DLD1 (cell line): ENCODE results near the gene VTI1A.

Source experiments
- in situ Hi-C: cut with HindIII; loops from 2 replicates; pipeline ENCODE4 v1.10.0; 2017; ENCODE audit warnings: low sequenced_read_pairs

VTI1A gene

GRCh38 chr10:112769611-112770370, 322.8 kb downstream of the VTI1A start:
- in situ Hi-C loops, result no loop called here

- in situ Hi-C loops, result no loop called here
Observed at GRCh38 chr10:112771733-112772132, 324.7 kb downstream of the VTI1A start.

- in situ Hi-C loops, result no loop called here
Observed at GRCh38 chr10:112773783-112774182, 326.8 kb downstream of the VTI1A start.

GRCh38 chr10:112774210-112774609, 327.2 kb downstream of the VTI1A start:
- in situ Hi-C loops, result no loop called here

GRCh38 chr10:112774798-112775197, 327.8 kb downstream of the VTI1A start:
- in situ Hi-C loops, result no loop called here

GRCh38 chr10:112775381-112775780, 328.4 kb downstream of the VTI1A start:
- in situ Hi-C loops, result no loop called here

GRCh38 chr10:112775892-112776674, 329.1 kb downstream of the VTI1A start:
- in situ Hi-C loops, result no loop called here

- in situ Hi-C loops, result no loop called here
Observed at GRCh38 chr10:112778579-112778978, 331.6 kb downstream of the VTI1A start.

GRCh38 chr10:112779025-112779770, 332.2 kb downstream of the VTI1A start:
- in situ Hi-C loops, result no loop called here

GRCh38 chr10:112782200-112782907, 335.3 kb downstream of the VTI1A start:
- in situ Hi-C loops, result no loop called here

- in situ Hi-C loops, result no loop called here
Observed at GRCh38 chr10:112783351-112784021, 336.5 kb downstream of the VTI1A start.

GRCh38 chr10:112784022-112784461, 337.0 kb downstream of the VTI1A start:
- in situ Hi-C loops, result no loop called here

- in situ Hi-C loops, result no loop called here
Observed at GRCh38 chr10:112785089-112785488, 338.1 kb downstream of the VTI1A start.

- in situ Hi-C loops, result no loop called here
Observed at GRCh38 chr10:112789248-112789647, 342.2 kb downstream of the VTI1A start.

GRCh38 chr10:112790030-112790429, 343.0 kb downstream of the VTI1A start:
- in situ Hi-C loops, result no loop called here

GRCh38 chr10:112790921-112791320, 343.9 kb downstream of the VTI1A start:
- in situ Hi-C loops, result no loop called here

- in situ Hi-C loops, result no loop called here
Observed at GRCh38 chr10:112791447-112791846, 344.4 kb downstream of the VTI1A start.

- in situ Hi-C loops, result no loop called here
Observed at GRCh38 chr10:112792487-112793201, 345.6 kb downstream of the VTI1A start.

GRCh38 chr10:112793202-112793921, 346.3 kb downstream of the VTI1A start:
- in situ Hi-C loops, result no loop called here
